GM23338 (cell line): ENCODE results near the gene ZNF850. TPM values are rescaled to one million over a fixed set of nuclear protein-coding genes. Genes with fewer than 3 reads are reported as not detected.
A peak's percentile ranks its signal among the peaks of the same experiment; 100 is the strongest.
"Not testable (repeated sequence)": the region's sequence is repeated elsewhere in the genome, so short reads cannot be mapped to it uniquely, and the experiment has no call there.

Experiments used
- ATAC-seq: fragments of 200-7000 bp; cut with Tn5 transposase; 3 replicates; pipeline ENCODE4 v1.9.1; 2020
- DNase-seq: peaks from one replicate; pipeline ENCODE4 v3.0.0-alpha.2; 2015; ENCODE audit warnings: low spot score
- H2AFZ ChIP-seq: fragments of 200-600 bp; sonication (generic); 2 replicates; pipeline ENCODE4 v1.8.0; 2016; ENCODE audit warnings: antibody characterized with exemption, mild to moderate bottlenecking, moderate library complexity
- H3F3A ChIP-seq: fragments of 200-600 bp; sonication (generic); replicated peaks from 2 replicates; pipeline ENCODE4 v1.8.0; 2017; ENCODE audit warnings: antibody characterized with exemption, mixed run types, low read depth
- H3K27ac ChIP-seq: fragments of 200-600 bp; sonication (generic); 2 replicates; pipeline ENCODE4 v1.6.1; 2016; ENCODE audit warnings: low read depth
- H3K27me3 ChIP-seq: fragments of 200-600 bp; sonication (generic); 2 replicates; pipeline ENCODE4 v1.8.0; 2016; ENCODE audit warnings: mild to moderate bottlenecking, mixed run types, moderate library complexity; ENCODE audit not compliant: insufficient read depth
- H3K36me3 ChIP-seq: fragments of 200-600 bp; sonication (generic); 2 replicates; pipeline ENCODE4 v1.8.0; 2016; ENCODE audit warnings: mild to moderate bottlenecking; ENCODE audit not compliant: insufficient read depth
- H3K4me1 ChIP-seq: fragments of 200-600 bp; sonication (generic); 2 replicates; pipeline ENCODE4 v1.8.0; 2016; ENCODE audit warnings: mild to moderate bottlenecking, moderate library complexity; ENCODE audit not compliant: insufficient read depth
- H3K4me2 ChIP-seq: fragments of 200-600 bp; sonication (generic); 2 replicates; pipeline ENCODE4 v1.7.1; 2017; ENCODE audit warnings: mixed run types
- H3K4me3 ChIP-seq: fragments of 200-600 bp; sonication (generic); 2 replicates; pipeline ENCODE4 v1.6.1; 2016; ENCODE audit warnings: mixed run types
- H3K79me2 ChIP-seq: fragments of 200-600 bp; sonication (generic); replicated peaks from 2 replicates; pipeline ENCODE4 v1.8.0; 2017; ENCODE audit warnings: mild to moderate bottlenecking; ENCODE audit not compliant: insufficient read depth
- H3K9me2 ChIP-seq: fragments of 200-600 bp; sonication (generic); 2 replicates; pipeline ENCODE4 v1.8.0; 2017; ENCODE audit not compliant: insufficient read depth
- H4K20me1 ChIP-seq: fragments of 200-600 bp; sonication (generic); replicated peaks from 2 replicates; pipeline ENCODE4 v1.8.0; 2017; ENCODE audit warnings: mild to moderate bottlenecking; ENCODE audit not compliant: insufficient read depth
- H3K27ac Mint-ChIP-seq: 2 replicates; pipeline ENCODE4 v1.8.0; 2020; ENCODE audit warnings: inconsistent platforms, mild to moderate bottlenecking, moderate library complexity, mixed read lengths
- H3K27me3 Mint-ChIP-seq: 3 replicates; pipeline ENCODE4 v1.8.0; 2022; ENCODE audit warnings: low read depth, mild to moderate bottlenecking, moderate library complexity, mixed read lengths, inconsistent platforms; ENCODE audit not compliant: insufficient read depth, poor library complexity
- H3K36me3 Mint-ChIP-seq: 3 replicates; pipeline ENCODE4 v1.8.0; 2021; ENCODE audit warnings: low read depth, mild to moderate bottlenecking, inconsistent platforms, moderate library complexity, mixed read lengths
- H3K4me1 Mint-ChIP-seq: 3 replicates; pipeline ENCODE4 v1.8.0; 2020; ENCODE audit warnings: mild to moderate bottlenecking, inconsistent platforms, mixed read lengths
- H3K4me3 Mint-ChIP-seq: 3 replicates; pipeline ENCODE4 v1.8.0; 2021; ENCODE audit warnings: moderate library complexity, mild to moderate bottlenecking, inconsistent platforms, mixed read lengths
- H3K9me3 Mint-ChIP-seq: 3 replicates; pipeline ENCODE4 v1.8.0; 2020; ENCODE audit warnings: moderate library complexity, mild to moderate bottlenecking, inconsistent platforms, mixed read lengths
- polyA plus RNA-seq: library from polyadenylated mRNA; unstranded; fragments of >200 nt; fragmentation: Nextera tagmentation; extraction: Ambion mirVana; gene quantifications from 2 replicates; pipeline ENCODE4 v1.2.1, GENCODE V29; 2016
- total RNA-seq: library from RNA; depleted of rRNA; stranded (reverse); fragments of >200 nt; shearing (Covaris generic); gene quantifications from 2 replicates; pipeline ENCODE4 v1.2.3, GENCODE V29; 2014
- TF ChIP-seq, protein P1 (sequence below): fragments of 250-450 bp; sonication (Bioruptor Pico); IDR thresholded peaks from 2 replicates; pipeline ENCODE4 v1.5.0; 2020; ENCODE audit warnings: mild to moderate bottlenecking, moderate library complexity
- TF ChIP-seq, protein P2 (sequence below), 2 experiments: fragments of 200-600 bp in 1 of 2; sonication (generic) in 1 of 2; conservative IDR thresholded peaks; 2 replicates each; pipeline versions ENCODE4 v1.5.1 to v1.6.1; 2016 to 2017; ENCODE audit warnings: antibody characterized with exemption in 2 of 2, low read depth in 2 of 2, mild to moderate bottlenecking in 2 of 2, moderate library complexity in 1 of 2

ZNF850 gene
- total and polyA plus RNA-seq, 2 experiments from 2014 or later = 7.7 to 41.1 TPM

DNA sequence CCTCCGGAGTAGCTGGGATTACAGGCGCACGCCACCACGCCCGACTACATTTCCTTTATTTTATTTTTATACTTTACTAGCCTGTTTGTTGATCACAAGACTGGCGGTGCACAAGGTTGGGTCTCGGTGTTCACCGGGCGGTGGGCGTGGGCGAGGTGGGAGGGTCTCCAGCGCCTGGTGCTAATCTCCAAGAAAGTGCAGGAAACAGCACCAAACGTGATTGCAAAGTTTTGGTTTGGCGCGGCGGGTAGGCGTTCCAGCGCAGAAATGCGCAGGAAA is 24.0 kb upstream of the ZNF850 start (continued):
- TF ChIP-seq, protein P1, sequence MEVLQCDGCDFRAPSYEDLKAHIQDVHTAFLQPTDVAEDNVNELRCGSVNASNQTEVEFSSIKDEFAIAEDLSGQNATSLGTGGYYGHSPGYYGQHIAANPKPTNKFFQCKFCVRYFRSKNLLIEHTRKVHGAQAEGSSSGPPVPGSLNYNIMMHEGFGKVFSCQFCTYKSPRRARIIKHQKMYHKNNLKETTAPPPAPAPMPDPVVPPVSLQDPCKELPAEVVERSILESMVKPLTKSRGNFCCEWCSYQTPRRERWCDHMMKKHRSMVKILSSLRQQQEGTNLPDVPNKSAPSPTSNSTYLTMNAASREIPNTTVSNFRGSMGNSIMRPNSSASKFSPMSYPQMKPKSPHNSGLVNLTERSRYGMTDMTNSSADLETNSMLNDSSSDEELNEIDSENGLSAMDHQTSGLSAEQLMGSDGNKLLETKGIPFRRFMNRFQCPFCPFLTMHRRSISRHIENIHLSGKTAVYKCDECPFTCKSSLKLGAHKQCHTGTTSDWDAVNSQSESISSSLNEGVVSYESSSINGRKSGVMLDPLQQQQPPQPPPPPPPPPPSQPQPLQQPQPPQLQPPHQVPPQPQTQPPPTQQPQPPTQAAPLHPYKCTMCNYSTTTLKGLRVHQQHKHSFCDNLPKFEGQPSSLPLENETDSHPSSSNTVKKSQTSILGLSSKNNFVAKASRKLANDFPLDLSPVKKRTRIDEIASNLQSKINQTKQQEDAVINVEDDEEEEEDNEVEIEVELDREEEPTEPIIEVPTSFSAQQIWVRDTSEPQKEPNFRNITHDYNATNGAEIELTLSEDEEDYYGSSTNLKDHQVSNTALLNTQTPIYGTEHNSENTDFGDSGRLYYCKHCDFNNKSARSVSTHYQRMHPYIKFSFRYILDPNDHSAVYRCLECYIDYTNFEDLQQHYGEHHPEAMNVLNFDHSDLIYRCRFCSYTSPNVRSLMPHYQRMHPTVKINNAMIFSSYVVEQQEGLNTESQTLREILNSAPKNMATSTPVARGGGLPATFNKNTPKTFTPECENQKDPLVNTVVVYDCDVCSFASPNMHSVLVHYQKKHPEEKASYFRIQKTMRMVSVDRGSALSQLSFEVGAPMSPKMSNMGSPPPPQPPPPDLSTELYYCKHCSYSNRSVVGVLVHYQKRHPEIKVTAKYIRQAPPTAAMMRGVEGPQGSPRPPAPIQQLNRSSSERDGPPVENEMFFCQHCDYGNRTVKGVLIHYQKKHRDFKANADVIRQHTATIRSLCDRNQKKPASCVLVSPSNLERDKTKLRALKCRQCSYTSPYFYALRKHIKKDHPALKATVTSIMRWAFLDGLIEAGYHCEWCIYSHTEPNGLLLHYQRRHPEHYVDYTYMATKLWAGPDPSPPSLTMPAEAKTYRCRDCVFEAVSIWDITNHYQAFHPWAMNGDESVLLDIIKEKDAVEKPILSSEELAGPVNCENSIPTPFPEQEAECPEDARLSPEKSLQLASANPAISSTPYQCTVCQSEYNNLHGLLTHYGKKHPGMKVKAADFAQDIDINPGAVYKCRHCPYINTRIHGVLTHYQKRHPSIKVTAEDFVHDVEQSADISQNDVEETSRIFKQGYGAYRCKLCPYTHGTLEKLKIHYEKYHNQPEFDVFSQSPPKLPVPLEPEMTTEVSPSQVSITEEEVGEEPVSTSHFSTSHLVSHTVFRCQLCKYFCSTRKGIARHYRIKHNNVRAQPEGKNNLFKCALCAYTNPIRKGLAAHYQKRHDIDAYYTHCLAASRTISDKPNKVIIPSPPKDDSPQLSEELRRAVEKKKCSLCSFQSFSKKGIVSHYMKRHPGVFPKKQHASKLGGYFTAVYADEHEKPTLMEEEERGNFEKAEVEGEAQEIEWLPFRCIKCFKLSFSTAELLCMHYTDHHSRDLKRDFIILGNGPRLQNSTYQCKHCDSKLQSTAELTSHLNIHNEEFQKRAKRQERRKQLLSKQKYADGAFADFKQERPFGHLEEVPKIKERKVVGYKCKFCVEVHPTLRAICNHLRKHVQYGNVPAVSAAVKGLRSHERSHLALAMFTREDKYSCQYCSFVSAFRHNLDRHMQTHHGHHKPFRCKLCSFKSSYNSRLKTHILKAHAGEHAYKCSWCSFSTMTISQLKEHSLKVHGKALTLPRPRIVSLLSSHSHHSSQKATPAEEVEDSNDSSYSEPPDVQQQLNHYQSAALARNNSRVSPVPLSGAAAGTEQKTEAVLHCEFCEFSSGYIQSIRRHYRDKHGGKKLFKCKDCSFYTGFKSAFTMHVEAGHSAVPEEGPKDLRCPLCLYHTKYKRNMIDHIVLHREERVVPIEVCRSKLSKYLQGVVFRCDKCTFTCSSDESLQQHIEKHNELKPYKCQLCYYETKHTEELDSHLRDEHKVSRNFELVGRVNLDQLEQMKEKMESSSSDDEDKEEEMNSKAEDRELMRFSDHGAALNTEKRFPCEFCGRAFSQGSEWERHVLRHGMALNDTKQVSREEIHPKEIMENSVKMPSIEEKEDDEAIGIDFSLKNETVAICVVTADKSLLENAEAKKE (CRISPR knock-in tag) = no peak

DNA sequence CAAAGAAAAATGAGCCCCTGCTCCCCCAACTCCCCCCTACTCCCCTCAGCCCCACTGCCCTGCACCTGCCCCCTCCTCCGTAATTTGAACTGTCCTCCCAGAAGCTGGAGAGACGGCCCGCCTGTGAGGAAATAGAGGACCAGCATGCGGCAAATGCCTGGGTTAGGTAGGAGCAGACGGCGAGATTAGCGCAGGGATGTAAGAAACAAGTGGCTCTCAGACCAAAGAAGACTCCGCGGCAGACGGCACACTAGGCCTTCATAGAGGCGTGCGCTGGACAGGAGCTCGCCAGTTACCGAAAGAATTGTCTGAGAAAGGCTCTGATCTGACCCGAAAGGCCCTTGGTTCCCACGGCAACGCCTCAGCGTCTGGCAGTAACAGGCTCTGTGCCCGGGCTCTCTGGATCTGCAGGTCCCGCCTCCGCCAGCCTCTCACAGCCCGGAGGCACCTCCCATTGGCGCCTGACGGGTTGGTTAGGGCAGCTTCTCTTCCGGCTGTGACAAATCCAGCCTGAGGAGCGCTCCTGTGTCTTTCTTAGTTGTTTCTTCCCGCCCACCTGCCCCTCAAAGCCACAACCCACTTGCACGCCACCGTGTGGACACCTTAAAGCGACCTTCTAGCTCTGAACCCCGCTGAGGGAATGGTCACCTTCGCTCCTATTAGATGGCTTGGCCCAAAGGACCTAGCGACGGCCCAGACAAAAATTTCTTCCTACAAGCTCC is 19.0 kb upstream of the ZNF850 start:
- not testable (repeated sequence) for H3K27ac ChIP-seq, H3K4me1 ChIP-seq, H3K27ac Mint-ChIP-seq, H4K20me1 ChIP-seq, H3F3A ChIP-seq, H3K9me2 ChIP-seq, H3K27me3 ChIP-seq, H3K4me1 Mint-ChIP-seq, H3K79me2 ChIP-seq, H3K27me3 Mint-ChIP-seq, H3K36me3 ChIP-seq
- TF ChIP-seq, protein P2, sequence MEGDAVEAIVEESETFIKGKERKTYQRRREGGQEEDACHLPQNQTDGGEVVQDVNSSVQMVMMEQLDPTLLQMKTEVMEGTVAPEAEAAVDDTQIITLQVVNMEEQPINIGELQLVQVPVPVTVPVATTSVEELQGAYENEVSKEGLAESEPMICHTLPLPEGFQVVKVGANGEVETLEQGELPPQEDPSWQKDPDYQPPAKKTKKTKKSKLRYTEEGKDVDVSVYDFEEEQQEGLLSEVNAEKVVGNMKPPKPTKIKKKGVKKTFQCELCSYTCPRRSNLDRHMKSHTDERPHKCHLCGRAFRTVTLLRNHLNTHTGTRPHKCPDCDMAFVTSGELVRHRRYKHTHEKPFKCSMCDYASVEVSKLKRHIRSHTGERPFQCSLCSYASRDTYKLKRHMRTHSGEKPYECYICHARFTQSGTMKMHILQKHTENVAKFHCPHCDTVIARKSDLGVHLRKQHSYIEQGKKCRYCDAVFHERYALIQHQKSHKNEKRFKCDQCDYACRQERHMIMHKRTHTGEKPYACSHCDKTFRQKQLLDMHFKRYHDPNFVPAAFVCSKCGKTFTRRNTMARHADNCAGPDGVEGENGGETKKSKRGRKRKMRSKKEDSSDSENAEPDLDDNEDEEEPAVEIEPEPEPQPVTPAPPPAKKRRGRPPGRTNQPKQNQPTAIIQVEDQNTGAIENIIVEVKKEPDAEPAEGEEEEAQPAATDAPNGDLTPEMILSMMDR (conservative IDR thresholded peaks at IDR 0.05; ENCODE audit: low read depth in 2 of 2) = peak; percentile 30 to 61
- H3K4me3 Mint-ChIP-seq = peak overlapping the region; percentile 72
- Histone ChIP-seq H2AFZ (0 out of 2 replicates have a peak overlapping the region, but pooled peaks have one; percentile 56), H3K4me2 (peak overlapping the region; percentile 77), H3K4me3 (peak overlapping the region; percentile 59)
- DNase-seq (peak; percentile 82), ATAC-seq (peak; percentile 98)
- peaks cover 23% of the 10 kb centered on the region for H3K36me3 Mint-ChIP-seq
- peaks cover 81% of the 10 kb centered on the region for H3K9me3 Mint-ChIP-seq
